ENCODE results near the gene PITPNC1.

GRCh38 chr17:67353161-67353560 lies 23.9 kb upstream of the PITPNC1 start:
- TF ChIP-seq POLR2A (IDR thresholded peaks at IDR 0.05) = no peak
- TF ChIP-seq, protein P1, sequence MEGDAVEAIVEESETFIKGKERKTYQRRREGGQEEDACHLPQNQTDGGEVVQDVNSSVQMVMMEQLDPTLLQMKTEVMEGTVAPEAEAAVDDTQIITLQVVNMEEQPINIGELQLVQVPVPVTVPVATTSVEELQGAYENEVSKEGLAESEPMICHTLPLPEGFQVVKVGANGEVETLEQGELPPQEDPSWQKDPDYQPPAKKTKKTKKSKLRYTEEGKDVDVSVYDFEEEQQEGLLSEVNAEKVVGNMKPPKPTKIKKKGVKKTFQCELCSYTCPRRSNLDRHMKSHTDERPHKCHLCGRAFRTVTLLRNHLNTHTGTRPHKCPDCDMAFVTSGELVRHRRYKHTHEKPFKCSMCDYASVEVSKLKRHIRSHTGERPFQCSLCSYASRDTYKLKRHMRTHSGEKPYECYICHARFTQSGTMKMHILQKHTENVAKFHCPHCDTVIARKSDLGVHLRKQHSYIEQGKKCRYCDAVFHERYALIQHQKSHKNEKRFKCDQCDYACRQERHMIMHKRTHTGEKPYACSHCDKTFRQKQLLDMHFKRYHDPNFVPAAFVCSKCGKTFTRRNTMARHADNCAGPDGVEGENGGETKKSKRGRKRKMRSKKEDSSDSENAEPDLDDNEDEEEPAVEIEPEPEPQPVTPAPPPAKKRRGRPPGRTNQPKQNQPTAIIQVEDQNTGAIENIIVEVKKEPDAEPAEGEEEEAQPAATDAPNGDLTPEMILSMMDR (IDR thresholded peaks at IDR 0.05) = no peak

Data from Peyer's patch (tissue), 4 donors.